GM19351 (cell line): ENCODE data around the gene SDC3.

ENCODE experiments used
- ATAC-seq: cut with Tn5 transposase; IDR thresholded peaks from one replicate; pipeline ENCODE4 v1.9.1; 2021; ENCODE audit warnings: mild to moderate bottlenecking, moderate library complexity; ENCODE audit not compliant: unreplicated experiment

Gene SDC3

DNA sequence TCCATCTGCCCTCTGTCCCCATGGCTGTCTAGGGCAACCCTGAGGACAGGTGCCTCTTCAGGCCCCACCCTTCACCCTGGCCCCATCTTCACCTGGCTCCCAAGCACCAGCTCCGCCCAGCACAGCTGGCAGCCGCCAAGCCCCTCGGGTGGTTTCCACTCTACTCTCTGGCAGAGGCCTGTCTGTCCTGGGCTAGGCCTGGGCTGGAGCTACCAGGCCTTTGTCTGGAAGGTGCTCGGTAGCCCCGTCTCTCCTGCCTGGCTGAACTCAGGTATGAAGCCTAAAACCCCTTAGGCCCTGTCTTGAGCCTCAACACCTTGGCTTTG, 17.4 kb downstream of the SDC3 start:
- ATAC-seq, result no peak

DNA sequence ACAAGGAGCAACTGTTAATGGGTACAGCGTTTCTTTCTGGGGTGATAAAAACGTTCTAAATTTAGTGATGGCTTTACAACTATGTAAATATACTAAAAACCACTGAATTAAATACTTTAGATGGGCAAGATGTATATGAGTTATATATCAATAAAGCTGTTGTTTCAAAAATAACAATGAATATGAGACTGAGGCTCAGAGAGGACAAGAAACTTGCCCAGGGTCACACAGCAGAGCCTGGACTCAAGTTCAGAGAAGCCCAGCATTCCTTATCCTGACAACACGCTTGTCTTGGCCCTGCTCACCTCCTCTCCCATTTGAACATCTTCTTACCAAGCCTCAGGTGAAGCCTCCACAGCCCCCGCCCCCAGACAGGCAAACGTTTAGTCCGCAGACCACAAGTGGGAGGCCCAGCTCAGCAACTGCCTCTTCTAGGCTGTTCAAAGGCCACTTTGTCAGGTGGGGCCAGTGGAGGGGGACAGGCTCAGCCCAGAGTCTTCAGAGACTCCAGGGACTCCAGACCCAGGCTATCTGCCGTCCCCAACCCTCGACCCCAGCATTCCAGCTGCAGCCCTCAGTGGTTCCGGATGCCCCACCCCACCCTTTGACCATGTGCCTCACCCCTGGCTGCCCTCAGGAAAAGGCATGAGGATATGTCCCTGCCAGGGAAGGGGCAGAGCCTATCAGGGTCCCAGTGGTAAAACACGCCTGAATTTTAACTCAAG, 17.9 kb downstream of the SDC3 start:
- no peak for ATAC-seq

DNA sequence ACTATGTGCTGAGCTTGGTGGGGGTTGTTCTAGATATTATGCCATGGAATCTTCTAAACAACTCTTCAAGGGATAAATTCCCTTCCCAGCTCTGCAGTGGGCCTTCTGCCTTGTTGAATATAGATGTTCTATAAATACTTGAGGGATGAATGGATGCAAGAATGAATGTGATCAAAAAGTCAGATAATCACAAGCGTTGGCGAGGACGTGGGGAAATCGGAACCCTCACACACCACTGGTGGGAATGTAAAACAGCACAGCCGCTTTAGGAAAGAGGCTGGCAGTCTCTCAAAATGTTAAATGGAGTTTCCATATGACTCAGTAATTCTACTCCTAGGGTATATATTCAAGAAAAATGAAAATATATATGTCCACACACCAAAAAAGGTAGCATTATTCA, 19.0 kb downstream of the SDC3 start:
- no peak for ATAC-seq

DNA sequence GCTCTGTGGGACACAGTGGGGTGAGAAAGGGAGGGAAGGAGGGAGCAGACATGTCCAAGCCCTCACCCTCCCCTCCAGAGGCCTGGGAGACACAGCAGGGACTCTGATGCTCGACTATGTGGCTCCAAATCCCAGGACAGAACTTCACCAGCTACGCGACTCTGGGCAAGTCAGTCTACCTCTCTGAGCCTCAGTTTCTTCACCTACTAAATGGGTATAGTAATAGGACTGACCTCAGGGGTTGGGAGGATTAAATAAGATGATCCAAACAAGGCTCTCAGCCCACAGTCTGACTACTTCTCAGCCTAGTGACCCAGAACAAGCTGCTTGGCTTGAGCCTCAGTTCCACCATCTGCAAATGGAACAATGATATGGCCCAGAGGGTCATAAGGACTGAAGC, 19.6 kb downstream of the SDC3 start:
- ATAC-seq, result no peak

DNA sequence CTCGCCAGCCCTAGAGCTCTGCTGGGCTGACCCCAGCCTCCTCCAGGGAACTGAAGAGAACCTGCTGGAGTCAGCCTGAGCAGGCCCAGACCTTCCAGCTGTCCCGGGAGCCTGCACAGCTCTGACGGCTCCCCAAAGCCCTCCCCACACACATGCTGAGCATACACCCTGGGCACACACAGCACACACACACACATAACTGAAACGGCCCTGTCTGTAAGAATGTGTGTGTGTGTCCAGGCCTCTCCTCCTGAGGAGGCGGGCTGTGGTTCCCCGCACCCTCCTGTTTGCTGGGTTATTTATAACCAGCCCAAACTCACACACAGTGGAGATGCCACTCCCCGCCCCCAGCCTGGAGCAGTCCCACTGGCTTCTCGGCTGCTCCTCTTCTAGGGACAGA, 20.2 kb downstream of the SDC3 start:
- no peak for ATAC-seq

DNA sequence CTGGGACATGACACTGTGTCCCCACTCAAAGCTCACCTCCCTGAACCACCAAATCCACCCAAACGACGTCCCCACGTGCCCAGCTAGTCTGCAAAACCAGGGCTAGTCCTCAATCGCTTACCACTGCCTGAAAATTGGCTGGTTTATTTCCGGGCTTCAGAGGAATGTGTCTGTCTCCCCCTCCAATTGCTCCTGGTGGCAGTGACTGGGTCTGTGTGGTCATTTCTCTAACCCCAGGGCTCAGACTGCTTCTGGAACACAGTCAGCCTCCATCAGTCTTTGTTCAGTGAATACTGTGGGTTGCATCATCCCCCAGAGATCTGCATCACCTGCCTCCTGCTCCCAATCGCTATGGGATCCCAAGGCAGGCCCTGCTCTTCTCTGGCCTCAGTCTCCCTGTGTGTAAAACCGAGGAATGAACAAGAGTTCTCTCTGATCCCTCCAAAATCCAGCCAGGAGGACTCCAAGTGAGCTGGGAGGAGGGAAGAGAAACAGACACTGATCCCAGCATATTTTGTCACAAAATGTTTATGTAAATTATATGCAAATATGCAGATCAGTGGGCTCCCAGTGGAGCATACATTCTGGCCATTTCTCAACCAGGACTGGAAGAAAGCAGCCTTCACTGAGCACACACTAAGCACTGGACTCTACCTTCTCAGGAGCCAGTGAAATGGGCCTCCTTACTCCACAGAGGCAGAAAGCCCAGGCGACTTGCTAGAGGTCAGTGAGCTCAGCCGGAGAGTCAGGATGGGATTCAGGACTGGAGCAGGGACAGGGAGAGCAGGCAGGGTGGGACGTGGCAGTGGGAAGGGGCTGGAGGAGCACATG, 20.9 kb downstream of the SDC3 start:
- no peak for ATAC-seq

DNA sequence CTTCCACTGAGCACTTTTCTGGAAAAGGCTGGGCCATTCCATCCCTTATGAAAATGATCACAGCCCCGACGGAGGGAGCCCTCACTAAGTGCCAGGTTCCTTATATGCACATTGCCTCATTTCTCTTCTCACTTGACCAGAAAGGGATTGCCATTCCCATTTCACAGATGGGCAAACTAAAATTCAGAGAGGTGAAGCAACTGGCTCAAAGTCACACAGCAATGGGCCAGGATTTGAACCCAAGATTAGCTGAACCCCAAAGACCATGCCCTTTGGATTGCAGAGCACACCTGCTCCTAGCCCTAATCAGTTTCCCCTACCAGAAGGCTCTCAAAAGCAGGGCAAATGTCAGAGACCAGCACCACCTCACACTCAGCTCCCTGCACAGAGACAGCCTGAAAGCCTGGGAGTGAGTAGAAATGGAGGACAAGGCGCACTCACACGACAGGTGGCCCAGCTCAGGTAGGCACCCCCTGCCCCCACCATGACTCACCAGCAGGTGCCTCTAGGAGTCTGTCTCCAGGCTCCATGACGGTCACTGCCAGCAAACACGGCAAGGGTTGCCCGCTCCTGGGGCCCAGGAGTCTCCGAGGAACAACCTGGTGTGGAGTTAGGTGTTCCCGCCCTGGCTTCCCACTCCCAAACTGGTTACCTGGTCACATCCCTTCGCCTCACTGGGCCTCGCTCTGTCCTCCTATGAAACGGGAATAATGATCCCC, 21.7 kb downstream of the SDC3 start:
- ATAC-seq, result no peak

DNA sequence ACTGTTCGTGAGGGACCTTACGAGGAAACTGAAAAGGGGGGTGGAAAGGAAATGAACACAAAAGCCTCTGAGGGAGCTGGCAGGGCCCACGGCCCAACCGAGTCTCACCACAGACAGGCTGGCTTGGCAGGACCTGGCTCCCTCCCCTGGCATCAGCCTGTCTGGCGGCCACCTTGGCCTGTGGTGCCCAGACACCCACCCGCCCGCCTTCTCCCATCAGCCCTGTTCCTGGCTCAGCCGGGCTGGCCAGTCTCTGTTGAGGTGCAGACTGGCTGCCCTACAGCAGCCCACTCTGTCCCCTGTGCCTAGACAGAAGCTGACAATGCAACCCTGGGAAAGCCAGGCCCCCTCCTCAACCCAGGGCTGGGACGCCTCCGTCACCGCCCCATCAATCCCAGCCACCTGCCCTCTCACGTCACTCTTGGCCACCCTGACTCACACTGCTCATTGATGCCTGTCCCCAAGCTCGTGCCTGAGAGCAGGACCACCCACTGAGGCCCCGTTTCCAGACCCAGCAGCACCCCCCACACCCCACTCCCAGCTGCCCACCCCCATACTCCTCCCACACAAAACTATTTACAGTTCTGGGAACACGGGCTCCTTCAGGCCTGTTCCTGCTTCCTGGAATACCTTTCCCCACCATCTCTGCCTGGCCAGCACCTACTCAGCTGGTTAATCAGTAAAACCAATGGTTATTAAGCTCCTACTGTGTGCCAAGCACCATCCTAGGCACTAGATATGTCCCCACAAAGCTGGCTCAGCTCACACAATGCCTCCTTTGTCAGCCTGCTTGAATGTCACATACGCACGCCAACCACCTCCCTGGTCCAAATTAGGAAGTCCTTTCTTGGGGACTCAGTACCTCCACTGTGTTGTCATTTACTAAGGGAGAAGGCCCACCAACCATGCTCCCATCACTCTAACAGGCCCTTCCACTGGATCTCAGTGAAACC, 22.7 kb downstream of the SDC3 start:
- no peak for ATAC-seq

DNA sequence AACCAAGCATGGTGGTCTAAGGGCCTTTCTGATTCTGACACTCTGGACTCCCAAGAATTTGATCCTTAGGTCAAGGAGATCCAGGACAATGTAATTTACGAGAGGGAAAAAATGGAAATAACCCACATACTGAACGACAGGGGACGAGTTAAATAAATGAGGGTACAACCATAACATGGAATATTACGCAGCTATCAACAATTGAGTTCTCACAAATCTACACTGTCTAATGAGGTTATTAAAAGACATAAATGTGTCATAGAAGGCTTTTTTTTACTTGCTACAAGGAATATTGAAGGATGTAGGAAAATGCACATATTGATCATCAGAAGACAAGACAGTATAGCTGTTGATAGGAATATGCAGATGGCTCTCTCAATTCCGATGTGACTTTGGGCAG, 23.8 kb downstream of the SDC3 start:
- ATAC-seq, result no peak

DNA sequence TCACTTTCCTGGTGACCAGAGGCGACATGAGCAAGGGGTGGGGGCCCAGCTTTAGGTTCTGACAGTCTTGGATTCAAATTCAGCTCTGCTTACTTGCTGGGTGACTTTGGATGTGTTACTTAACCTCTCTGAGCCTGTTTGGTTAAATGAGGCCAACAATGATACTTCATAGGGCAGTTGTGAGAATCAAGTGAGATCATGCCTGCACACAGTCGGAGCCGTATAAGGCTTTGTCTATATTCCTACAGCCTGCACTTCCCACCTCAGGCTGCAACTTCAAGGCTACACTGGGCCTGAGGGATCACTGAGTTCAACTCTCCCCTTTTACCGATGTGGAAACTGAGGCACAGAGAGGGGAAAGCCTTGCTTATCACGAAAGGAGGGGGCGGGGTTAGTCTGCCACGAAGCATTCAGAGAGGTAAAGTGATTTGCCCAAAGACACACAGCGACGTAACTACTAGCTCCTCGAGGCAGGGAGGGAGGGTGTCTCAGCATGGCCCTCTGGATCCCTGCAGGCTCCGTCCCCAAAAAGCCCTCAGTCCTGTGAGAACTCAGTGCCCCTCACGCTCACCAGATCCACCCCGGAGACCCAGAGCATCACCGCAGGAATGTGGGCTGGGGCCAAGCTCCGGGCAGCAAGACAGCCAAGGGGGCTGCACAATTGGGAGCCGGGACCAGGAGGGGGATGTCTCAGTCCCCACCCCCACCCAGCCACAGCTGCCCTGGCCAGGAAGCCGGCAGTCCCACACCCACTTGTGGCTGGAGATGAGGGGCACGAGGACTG, 25.0 kb downstream of the SDC3 start:
- ATAC-seq, result no peak

DNA sequence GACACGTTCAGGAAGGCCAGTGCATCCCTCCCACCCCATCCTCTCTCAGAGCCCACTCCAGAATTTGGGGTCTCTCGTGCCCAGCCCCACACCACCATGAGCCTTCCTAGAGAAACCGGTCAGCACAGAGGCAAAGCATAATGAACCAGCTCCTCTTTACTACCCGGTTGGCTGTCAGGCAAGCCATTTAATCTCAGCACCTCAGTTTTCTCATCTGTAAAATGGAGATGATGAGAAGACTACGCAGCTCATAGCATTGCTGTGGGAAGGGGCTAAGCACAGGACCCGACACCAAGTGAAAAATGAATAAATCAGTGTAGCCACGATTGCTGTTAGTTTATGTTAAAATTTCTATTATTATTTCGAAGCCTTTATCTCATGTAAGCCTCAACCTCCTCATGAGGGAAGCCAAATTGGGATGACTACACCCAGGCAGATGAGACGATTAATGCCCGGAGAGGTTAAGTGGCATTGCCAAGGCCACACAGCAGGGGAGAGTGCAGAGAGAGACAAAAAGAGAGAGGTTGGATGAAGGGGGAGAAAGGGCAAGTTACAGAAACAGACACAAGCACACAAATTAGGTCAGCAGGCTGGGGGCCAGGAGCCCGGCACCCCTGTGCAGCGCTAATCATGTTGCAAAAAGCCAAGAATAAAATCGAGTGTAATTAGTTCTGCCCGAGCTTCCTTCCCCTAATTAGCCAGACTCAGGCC, 25.7 kb downstream of the SDC3 start:
- no peak for ATAC-seq

DNA sequence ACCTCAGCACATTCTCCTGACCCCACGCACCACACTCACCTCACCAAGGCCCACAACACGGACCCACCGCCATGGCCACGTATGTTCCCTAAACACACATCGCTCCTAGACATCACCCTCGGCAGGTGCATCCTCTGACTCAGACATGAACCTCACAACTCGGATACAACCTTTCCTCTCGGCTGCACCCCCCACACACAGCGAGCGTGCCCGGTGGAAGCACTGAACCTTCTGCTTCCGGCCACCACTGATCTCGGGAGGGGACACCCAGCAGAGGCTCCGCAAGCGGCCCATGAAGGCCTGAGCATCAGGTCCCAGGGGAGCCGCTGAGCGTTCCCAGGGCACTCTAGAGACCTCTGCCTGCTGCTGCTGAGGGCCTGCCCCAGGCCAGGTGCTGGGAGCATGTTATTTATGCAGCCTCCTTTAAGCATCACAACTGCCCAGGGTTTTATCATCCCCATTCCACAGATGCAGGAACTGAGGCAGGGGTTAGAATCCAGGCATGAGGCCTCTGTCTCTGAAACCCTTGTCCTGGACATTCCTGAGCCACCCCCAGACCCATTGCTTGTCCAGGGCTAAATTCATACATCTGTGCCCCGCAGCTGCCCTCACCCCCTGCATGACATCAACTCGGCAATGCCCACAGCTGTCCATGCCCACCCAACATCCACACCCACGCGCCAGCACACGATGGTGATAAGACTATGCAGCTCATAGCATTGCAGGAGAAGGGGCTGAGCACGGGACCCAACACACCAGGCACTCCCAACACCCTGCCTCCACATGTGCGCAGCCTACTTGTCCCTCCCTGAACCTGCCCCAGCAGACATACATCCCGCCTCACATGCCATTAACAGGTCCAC, 27.0 kb downstream of the SDC3 start:
- peak; percentile 69 for ATAC-seq

DNA sequence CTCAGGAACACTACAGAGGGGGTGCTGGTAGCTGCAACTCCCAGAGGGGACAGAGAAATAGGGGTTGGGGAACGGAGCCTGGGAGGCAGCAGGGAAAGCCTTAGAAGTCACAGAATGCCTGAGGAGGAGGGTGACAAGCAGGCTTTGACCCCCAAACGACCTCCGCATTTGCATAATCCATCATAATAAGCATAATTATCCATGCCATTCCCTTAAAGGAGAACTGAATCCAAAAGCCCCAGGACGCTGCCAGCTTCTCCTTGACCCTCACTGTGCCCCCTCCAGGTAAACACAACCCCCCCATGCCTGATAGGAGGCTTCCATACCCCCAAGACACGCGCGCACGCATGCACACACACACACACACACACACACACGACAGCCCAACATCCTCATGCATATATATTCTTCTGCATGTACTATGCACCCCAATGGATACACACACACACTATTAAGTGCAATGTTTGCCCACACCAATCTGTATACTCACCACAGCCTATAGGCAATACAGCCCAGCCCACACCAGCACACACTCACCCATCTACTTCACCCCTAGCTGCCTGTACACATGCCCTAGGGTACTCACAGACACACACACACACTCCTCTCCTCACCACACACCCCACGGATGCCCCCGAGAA, 27.8 kb downstream of the SDC3 start:
- no peak for ATAC-seq

DNA sequence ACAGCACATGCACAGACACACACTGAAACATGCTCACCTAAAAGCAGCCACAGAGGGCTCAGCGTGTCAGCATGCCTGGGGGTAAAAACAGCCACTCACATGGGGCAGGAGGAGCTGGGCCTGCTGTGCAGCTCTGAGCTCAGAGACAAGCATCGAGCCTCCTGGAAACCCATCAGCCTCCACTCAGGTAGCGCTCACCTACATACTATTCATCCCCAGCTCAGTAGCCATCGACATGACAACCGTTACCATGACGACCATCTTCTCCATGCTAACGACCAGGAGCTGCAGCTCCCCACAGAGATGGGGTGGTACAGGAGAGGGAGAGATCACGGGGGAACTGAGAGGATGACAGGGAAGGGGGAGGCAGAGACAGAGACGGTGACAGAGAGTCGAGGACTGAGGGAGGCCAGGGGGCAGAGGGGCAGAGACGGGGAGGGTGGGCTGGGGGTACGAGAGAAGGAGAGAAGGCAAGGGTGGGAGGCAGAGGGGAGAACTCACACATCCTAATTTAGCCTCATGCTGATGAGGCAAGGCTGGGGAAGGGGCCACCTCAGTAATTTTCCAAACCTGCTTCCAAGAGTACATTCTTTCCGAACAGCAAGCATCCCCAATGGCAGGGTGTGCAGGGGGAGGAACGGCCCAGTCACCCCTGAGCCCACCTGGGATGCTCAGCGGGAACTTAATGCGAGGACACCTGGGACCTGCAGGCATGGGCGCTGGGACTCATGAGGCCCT, 28.4 kb downstream of the SDC3 start:
- ATAC-seq, result no peak

DNA sequence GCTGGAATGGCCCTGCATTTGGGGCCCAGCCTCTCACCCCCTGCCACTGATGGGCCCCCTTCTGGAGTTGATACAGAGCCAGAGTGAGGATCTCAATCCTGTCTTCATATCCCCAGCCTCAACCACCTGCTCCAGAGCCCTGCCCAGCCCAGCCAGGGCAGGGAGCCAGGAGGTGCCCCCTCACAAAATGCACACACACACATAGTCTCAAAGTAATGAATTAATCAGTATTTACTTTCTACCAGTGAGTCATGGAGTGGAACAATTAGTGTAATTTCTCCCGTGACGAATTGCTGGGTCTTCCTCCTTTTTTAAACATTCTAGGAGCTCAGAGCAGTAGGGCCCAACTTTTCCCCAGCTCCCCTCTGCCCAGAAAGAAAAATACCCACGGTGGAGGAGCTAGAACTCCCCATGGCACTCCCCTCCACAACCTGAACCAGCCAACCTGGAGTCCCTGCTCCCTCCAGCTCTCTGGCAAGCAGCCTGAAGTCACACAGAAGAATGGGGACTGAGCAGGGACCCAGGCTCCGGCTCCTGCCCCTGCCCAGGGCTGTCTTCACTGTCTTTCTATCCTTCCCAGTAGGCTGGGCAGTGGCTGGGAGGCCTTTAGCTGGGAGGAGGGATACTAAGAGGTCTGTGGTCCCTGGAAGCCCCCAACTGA, 29.3 kb downstream of the SDC3 start:
- no peak for ATAC-seq

DNA sequence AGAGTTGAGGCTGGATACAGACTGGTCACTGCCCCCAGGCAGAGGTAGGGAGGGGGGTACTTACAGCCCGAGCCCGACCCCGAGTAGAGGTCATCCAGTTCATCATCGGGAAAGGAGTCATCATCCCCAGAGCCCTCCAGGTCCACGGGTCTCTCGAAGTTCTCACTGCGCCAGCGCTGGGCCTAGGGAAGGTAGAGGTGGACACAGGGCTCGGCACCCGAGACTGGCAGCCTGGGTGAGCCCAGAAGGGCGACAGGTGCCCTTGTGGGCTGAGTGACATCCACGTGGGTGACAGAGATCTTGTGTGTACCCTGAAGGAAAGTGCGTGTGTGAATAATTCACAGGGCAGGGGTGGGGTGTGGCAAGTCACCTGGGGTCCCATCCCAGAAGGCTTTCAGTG, 30.0 kb downstream of the SDC3 start:
- ATAC-seq, result no peak

DNA sequence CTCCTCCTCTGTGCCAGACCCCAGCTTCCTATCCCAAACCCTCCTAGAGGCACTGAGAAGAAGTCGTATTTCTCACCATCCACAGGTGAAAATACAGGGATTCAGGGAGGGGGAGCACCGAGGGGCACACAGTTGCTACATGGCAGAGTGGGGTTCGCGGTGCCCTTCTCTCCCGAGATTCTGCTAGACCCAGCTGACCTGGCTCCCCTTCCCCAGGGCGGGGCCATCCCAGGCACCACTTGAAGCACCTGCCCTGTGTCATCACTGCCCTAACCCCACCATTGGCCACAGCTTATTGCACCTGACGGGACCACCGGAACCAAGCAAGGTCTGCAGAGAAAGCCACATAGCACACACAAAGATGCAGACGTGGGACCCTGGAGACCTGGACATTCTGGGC, 30.5 kb downstream of the SDC3 start:
- no peak for ATAC-seq
